ENCODE results near the gene IL36B. TPM values are rescaled to one million over a fixed set of nuclear protein-coding genes. Genes with fewer than 3 reads are reported as not detected.

The IL36B gene
- polyA plus RNA-seq, 1 donor (not counting 4 experiments of a cell fraction or from before 2014, with no cell fraction given): 0.21 TPM

DNA sequence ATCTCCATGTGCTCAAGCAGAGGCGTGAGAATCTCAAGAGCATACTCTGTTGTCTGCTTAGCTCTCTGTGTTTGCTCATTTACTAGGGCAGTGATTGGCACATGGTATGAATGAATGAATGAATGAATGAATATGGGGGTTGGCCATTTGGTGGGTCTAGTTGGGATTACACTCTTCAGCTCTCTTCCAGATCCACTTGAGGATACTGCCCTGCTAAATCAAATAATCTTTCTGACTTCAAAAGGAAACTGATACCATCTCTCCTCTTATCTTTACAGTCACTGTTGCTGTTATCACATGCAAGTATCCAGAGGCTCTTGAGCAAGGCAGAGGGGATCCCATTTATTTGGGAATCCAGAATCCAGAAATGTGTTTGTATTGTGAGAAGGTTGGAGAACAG, 72.9 kb downstream of the IL36B start:
- dilution Hi-C loops (cut with MboI; ENCODE audit: extremely low pct_ligation_motif_present, low sequenced_read_pairs): no loop called here
- H3K4me2 ChIP-seq (ENCODE audit: control insufficient read depth, extremely low read depth, insufficient read depth, low read depth, low read length): no peak overlapping the region
- no peak for TF ChIP-seq EZH2 (IDR thresholded peaks at IDR 0.05; ENCODE audit: low read length)
- TF ChIP-seq, protein P1, sequence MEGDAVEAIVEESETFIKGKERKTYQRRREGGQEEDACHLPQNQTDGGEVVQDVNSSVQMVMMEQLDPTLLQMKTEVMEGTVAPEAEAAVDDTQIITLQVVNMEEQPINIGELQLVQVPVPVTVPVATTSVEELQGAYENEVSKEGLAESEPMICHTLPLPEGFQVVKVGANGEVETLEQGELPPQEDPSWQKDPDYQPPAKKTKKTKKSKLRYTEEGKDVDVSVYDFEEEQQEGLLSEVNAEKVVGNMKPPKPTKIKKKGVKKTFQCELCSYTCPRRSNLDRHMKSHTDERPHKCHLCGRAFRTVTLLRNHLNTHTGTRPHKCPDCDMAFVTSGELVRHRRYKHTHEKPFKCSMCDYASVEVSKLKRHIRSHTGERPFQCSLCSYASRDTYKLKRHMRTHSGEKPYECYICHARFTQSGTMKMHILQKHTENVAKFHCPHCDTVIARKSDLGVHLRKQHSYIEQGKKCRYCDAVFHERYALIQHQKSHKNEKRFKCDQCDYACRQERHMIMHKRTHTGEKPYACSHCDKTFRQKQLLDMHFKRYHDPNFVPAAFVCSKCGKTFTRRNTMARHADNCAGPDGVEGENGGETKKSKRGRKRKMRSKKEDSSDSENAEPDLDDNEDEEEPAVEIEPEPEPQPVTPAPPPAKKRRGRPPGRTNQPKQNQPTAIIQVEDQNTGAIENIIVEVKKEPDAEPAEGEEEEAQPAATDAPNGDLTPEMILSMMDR (optimal IDR thresholded peaks at IDR 0.05 in 1 of 3, IDR thresholded peaks at IDR 0.05 in 1 of 3, conservative IDR thresholded peaks at IDR 0.05 in 1 of 3; ENCODE audit: extremely low read depth in 1 of 3, insufficient read depth in 2 of 3, low read length in 3 of 3): no peak
- no peaks in the 10 kb centered on the region for H3K9me1 ChIP-seq (ENCODE audit: control insufficient read depth, extremely low read depth, insufficient read depth, low read length)
- no peak overlapping the region for H2AFZ ChIP-seq (ENCODE audit: control insufficient read depth, low read length)
- H3K79me2 ChIP-seq (ENCODE audit: control insufficient read depth, insufficient read depth, low read length): no peaks in the 10 kb centered on the region
- H3K27me3 ChIP-seq (ENCODE audit: control insufficient read depth, extremely low read depth, insufficient read depth, low read length): no peaks in the 10 kb centered on the region
- H3K9me3 ChIP-seq (ENCODE audit: control insufficient read depth, low read depth, low read length): no peaks in the 10 kb centered on the region
- H3K36me3 ChIP-seq (ENCODE audit: control insufficient read depth in 2 of 2, extremely low read depth in 1 of 2, insufficient read depth in 2 of 2, low read length in 2 of 2): peaks cover 0 to 1% of the 10 kb centered on the region in 2 experiments
- DNase-seq (ENCODE audit: low read depth, low spot score): no peak
- H3K4me3 ChIP-seq (ENCODE audit: control insufficient read depth in 2 of 3, extremely low read depth in 1 of 3, insufficient read depth in 2 of 3, low read depth in 1 of 3, low read length in 3 of 3): no peak overlapping the region
- H3K4me1 ChIP-seq (ENCODE audit: control insufficient read depth, extremely low read depth, insufficient read depth, low read length): peaks cover 10% of the 10 kb centered on the region
- H3K9ac ChIP-seq (ENCODE audit: control insufficient read depth, extremely low read depth, insufficient read depth, low read length): no peak overlapping the region
- H4K20me1 ChIP-seq (ENCODE audit: control insufficient read depth, extremely low read depth, insufficient read depth, low read length): no peaks in the 10 kb centered on the region
- no peak for FAIRE-seq
- H3K27ac ChIP-seq (ENCODE audit: control insufficient read depth, insufficient read depth, low read length): no peak overlapping the region

DNA sequence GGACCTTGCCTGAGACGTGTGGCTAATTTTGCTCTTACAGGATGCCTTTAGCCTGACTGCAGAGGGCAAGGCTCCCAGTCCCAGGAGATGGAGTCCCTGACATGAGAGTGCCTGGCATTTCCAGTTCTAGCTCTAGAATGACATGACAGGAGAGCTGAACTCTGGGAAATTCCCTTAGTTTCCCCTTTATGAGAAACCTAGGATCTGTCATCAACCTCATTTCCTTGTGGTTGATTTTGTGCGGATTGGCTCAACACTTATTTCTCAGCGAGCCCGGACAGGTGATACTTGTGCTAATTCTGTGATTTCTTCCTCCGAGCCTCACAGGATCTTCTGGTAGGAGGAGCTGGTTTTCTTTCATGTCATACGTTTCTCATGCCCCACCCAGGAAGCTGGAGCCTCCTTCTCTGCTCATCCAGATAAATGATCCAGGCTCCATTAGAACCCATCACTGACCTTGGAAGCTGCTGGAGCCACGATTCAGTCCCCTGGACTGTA, 75.1 kb downstream of the IL36B start, which contains the start of gene IL36G:
Gene IL36G (plus strand): TSS at position 448 of the 498 bp plus-strand sequence. CDS start 633 bp downstream, outside the sequence.
- Histone ChIP-seq H3K4me1 (ENCODE audit: control insufficient read depth, extremely low read depth, insufficient read depth, low read length) (peaks cover 19% of the 10 kb centered on the region), H3K4me2 (ENCODE audit: control insufficient read depth, extremely low read depth, insufficient read depth, low read depth, low read length) (peak within 1 kb of the TSS; percentile 36), H3K9ac (ENCODE audit: control insufficient read depth, extremely low read depth, insufficient read depth, low read length) (no peak within 1 kb of the TSS), H3K79me2 (ENCODE audit: control insufficient read depth, insufficient read depth, low read length) (no peaks in the 10 kb centered on the region), H3K36me3 (ENCODE audit: control insufficient read depth in 2 of 2, extremely low read depth in 1 of 2, insufficient read depth in 2 of 2, low read length in 2 of 2) (no peaks in the 10 kb centered on the region), H3K27me3 (ENCODE audit: control insufficient read depth, extremely low read depth, insufficient read depth, low read length) (no peaks in the 10 kb centered on the region), H4K20me1 (ENCODE audit: control insufficient read depth, extremely low read depth, insufficient read depth, low read length) (no peaks in the 10 kb centered on the region), H2AFZ (ENCODE audit: control insufficient read depth, low read length) (peak within 1 kb of the TSS; percentile 52), H3K9me1 (ENCODE audit: control insufficient read depth, extremely low read depth, insufficient read depth, low read length) (no peaks in the 10 kb centered on the region), H3K9me3 (ENCODE audit: control insufficient read depth, low read depth, low read length) (no peaks in the 10 kb centered on the region), H3K27ac (ENCODE audit: control insufficient read depth, insufficient read depth, low read length) (no peak within 1 kb of the TSS), H3K4me3 (ENCODE audit: control insufficient read depth in 2 of 3, extremely low read depth in 1 of 3, insufficient read depth in 2 of 3, low read depth in 1 of 3, low read length in 3 of 3) (peak within 1 kb of the TSS in 1 of 3 experiments; percentile 24)
- dilution Hi-C loops (cut with MboI; ENCODE audit: extremely low pct_ligation_motif_present, low sequenced_read_pairs): no loop called here
- FAIRE-seq: peak; percentile 71
- no peak for DNase-seq (ENCODE audit: low read depth, low spot score)
- no peak for TF ChIP-seq EZH2 (IDR thresholded peaks at IDR 0.05; ENCODE audit: low read length)
- TF ChIP-seq, protein P1 (optimal IDR thresholded peaks at IDR 0.05 in 1 of 3, IDR thresholded peaks at IDR 0.05 in 1 of 3, conservative IDR thresholded peaks at IDR 0.05 in 1 of 3; ENCODE audit: extremely low read depth in 1 of 3, insufficient read depth in 2 of 3, low read length in 3 of 3): no peak

Small RNAs within 50 kb of the gene (small RNA-seq; reads per million reads assigned to genes)
- gene HMGN2P23 (ENCODE audit: insufficient read length in 3 of 3, low read depth in 3 of 3, low replicate concordance in 1 of 3) (0 reads per million in 3 experiments), gene RNU6-1180P (ENCODE audit: insufficient read length in 3 of 3, low read depth in 3 of 3, low replicate concordance in 1 of 3) (0 reads per million in 3 experiments)

Other genes with a start within 250 kb of the IL36B start
- 221 to 291 TPM (median 232 TPM) in 3 replicates for gene IL1B, start 216.1 kb downstream of the IL36B start, polyA plus RNA-seq
- 0.33 to 0.73 TPM (median 0.63 TPM) in 3 replicates for gene IL37, start 141.7 kb downstream of the IL36B start, polyA plus RNA-seq
- gene IL36G, start 74.9 kb downstream of the IL36B start, polyA plus RNA-seq: 8.0 to 62.8 TPM (median 20.2 TPM) in 3 replicates
- not detected in 3 replicates for gene IL36A, start 47.4 kb downstream of the IL36B start, polyA plus RNA-seq
- gene IL36RN, start 6.3 kb upstream of the IL36B start, polyA plus RNA-seq: 1.7 to 7.9 TPM (median 3.9 TPM) in 3 replicates
- gene IL1F10, start 15.1 kb upstream of the IL36B start, polyA plus RNA-seq: 0.15 to 0.75 TPM (median 0.37 TPM) in 3 replicates
- gene IL1RN, start 74.7 kb upstream of the IL36B start, polyA plus RNA-seq: 114 to 190 TPM (median 128 TPM) in 3 replicates
- gene PSD4, start 121.1 kb upstream of the IL36B start, polyA plus RNA-seq: 10.4 to 17.3 TPM (median 11.1 TPM) in 3 replicates
- 3.4 to 5.9 TPM (median 4.4 TPM) in 3 replicates for gene PAX8, start 226.1 kb upstream of the IL36B start, polyA plus RNA-seq